COLO668 (cell line): Measurements from ENCODE around the gene PAX3.

Source experiments
- DNase-seq: peaks from one replicate; lab custom pipeline; 2025; ENCODE audit not compliant: unreplicated experiment; lab: John Stamatoyannopoulos, UW

Gene PAX3

GRCh38 chr2:222296911-222297599, 1.7 kb downstream of the PAX3 start:
- DNase-seq = no peak

- DNase-seq = no peak
Measured at GRCh38 chr2:222296311-222296741, 2.5 kb downstream of the PAX3 start.

GRCh38 chr2:222295368-222296062, 3.3 kb downstream of the PAX3 start:
- no peak for DNase-seq

- DNase-seq = no peak
Measured at GRCh38 chr2:222294996-222295367, 3.8 kb downstream of the PAX3 start.

- DNase-seq = no peak
Measured at GRCh38 chr2:222293660-222294630, 4.9 kb downstream of the PAX3 start.

GRCh38 chr2:222292149-222293134, 6.4 kb downstream of the PAX3 start:
- DNase-seq = no peak

GRCh38 chr2:222291485-222291841, 7.3 kb downstream of the PAX3 start:
- DNase-seq = no peak

- DNase-seq = peak; percentile 30
Measured at GRCh38 chr2:222290736-222291484, 7.9 kb downstream of the PAX3 start.

GRCh38 chr2:222290401-222290735, 8.4 kb downstream of the PAX3 start:
- DNase-seq = no peak

GRCh38 chr2:222289278-222290160, 9.3 kb downstream of the PAX3 start:
- no peak for DNase-seq

- no peak for DNase-seq
Measured at GRCh38 chr2:222288590-222289277, 10.1 kb downstream of the PAX3 start.

GRCh38 chr2:222287862-222288479, 10.8 kb downstream of the PAX3 start:
- DNase-seq = no peak

GRCh38 chr2:222284466-222284865, 14.3 kb downstream of the PAX3 start:
- no peak for DNase-seq

GRCh38 chr2:222283634-222284033, 15.2 kb downstream of the PAX3 start:
- DNase-seq = no peak

GRCh38 chr2:222281506-222281905, 17.3 kb downstream of the PAX3 start:
- DNase-seq = no peak

GRCh38 chr2:222280795-222281194, 18.0 kb downstream of the PAX3 start:
- DNase-seq = no peak

- DNase-seq = peak; percentile 24
Measured at GRCh38 chr2:222272446-222273015, 26.3 kb downstream of the PAX3 start.

GRCh38 chr2:222271854-222272253, 26.9 kb downstream of the PAX3 start:
- no peak for DNase-seq
